Adrenal gland (tissue), 12 donors: ENCODE results near the gene FOXO1. TPM values are rescaled to one million over a fixed set of nuclear protein-coding genes. Genes with fewer than 3 reads are reported as not detected.

Experiments
- DNase-seq, 7 donors: peaks; one replicate each; pipeline ENCODE4 v3.0.0-alpha.2; 2019 to 2020
- H3K27ac ChIP-seq, 5 donors: fragments of 200-600 bp; sonication (generic) in 4 of 5; 1 replicate in 3 of 5; 2 replicates in 2 of 5; pipeline versions ENCODE4 v1.5.1 to v1.8.0; 2016 to 2020; ENCODE audit warnings: mild to moderate bottlenecking in 1 of 5
- H3K27me3 ChIP-seq: fragments of 200-600 bp; 2 replicates; pipeline ENCODE4 v1.8.0; 2021
- H3K36me3 ChIP-seq, 2 donors: fragments of 200-600 bp; replicated peaks in 1 of 2; 1 replicate in 1 of 2; 2 replicates in 1 of 2; pipeline versions ENCODE4 v1.5.1 to v1.8.0; 2018 to 2022
- H3K4me1 ChIP-seq, 2 donors: fragments of 200-600 bp; replicated peaks in 1 of 2; 1 replicate in 1 of 2; 2 replicates in 1 of 2; pipeline versions ENCODE4 v1.5.1 to v1.8.0; 2018 to 2021
- H3K4me3 ChIP-seq, 4 donors: fragments of 200-600 bp; sonication (generic) in 3 of 4; one replicate each; pipeline ENCODE4 v1.5.1; 2016 to 2018
- H3K9me3 ChIP-seq, 3 donors: fragments of 200-600 bp; sonication (generic) in 1 of 3; replicated peaks in 1 of 3; 1 replicate in 2 of 3; 2 replicates in 1 of 3; pipeline versions ENCODE4 v1.5.1 to v1.8.0; 2016 to 2021
- CTCF ChIP-seq, 6 experiments: fragments of 450-650 bp in 4 of 6; fragments of 200-600 bp in 2 of 6; sonication (generic) in 1 of 6; IDR thresholded peaks; 1 replicate in 5 of 6; 2 replicates in 1 of 6; pipeline versions ENCODE4 v1.5.1 to v1.8.0; 2016 to 2021; ENCODE audit warnings: antibody characterized with exemption in 6 of 6, mild to moderate bottlenecking in 2 of 6, moderate library complexity in 1 of 6
- POLR2A ChIP-seq, 2 donors: fragments of 450-650 bp; IDR thresholded peaks; one replicate each; pipeline ENCODE4 v1.6.1; 2017; ENCODE audit warnings: antibody characterized with exemption in 2 of 2, mild to moderate bottlenecking in 2 of 2, moderate library complexity in 1 of 2
- WGBS, 4 donors: extraction: QIAGEN DNeasy Blood & Tissue Kit in 2 of 4; methylation state at CpG; one replicate each; pipeline versions ENCODE4 v1.1.5 to v1.1.7; 2013 to 2017; 5-methylcytosine and 5-hydroxymethylcytosine counted together
- intact Hi-C, 2 donors: fragments of 100-400 bp; cut with DNase I; formaldehyde crosslinking; loops; one replicate each; pipeline versions ENCODE4 v1.14.1 to v1.15.0; 2022 to 2023
- polyA plus RNA-seq, 3 donors: library from polyadenylated mRNA; stranded (reverse); fragments of 200-250 nt in 2 of 3; fragments of 350-450 nt in 1 of 3; fragmentation: Illumina TruSeq in 1 of 3; extraction: RNeasy Lipid Tissue Mini Kit (QIAGEN cat#74804) in 1 of 3; gene quantifications; one replicate each; pipeline ENCODE4 v1.2.3, GENCODE V29; 2013 to 2014
- total RNA-seq, 9 donors: library from RNA; depleted of rRNA in 4 of 9; stranded (reverse); fragments of >200 nt in 4 of 9; fragments of 120-200 nt in 1 of 9; fragmentation: NEBNext Ultra II Directional in 1 of 9; extraction: Animal tissue kit (Norgen Biotek cat#: 25700) in 1 of 9; gene quantifications; one replicate each; pipeline versions ENCODE4 v1.1.0 to v1.2.4, GENCODE V29; 2013 to 2023
- donor health status: healthy with polysubstance abuse.
- donor health status: Bipolar disorder and iron deficiency.
- donor health status: DM: yes; HTN: yes; CAD: no.
- donor health status: DM: no; HTN: no; CAD: no.
- donor health status: DM: no; HTN: no; CAD: no.
- donor health status: DM: yes; HTN: yes; CAD: no.

FOXO1 gene
- total and polyA plus RNA-seq, 12 donors: 4.3 to 35.4 (median 21.5) TPM

DNA sequence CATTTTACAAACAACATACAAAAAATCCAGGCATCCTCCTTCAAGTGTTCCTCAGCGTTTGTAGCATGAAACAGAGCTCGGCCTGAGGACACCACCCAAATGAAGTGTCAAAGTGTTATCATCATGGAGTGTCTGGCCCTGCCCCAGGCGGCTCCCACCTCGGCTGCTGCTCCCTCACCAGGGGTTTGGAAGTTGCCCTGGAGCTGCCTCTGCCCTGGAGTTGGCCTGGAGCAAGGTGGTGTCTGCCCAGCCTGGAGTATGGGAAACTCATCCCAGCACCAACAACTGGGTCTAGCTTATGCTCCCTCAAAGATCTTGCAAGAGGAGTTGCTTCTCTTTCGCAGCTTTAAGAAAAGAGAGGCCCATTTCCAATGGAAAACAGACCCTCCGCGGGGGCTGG is 120.4 kb downstream of the FOXO1 start:
- no peak for DNase-seq
- H3K4me1 ChIP-seq: peaks cover 0 to 10% of the 10 kb centered on the region in 2 donors
- TF ChIP-seq POLR2A (IDR thresholded peaks at IDR 0.05) (no peak), CTCF (IDR thresholded peaks at IDR 0.05) (no peak)
- no peaks in the 10 kb centered on the region for H3K36me3 ChIP-seq
- intact Hi-C loops: no loop called here
- H3K27me3 ChIP-seq: no peaks in the 10 kb centered on the region
- no peaks in the 10 kb centered on the region for H3K9me3 ChIP-seq
- no peak overlapping the region for H3K4me3 ChIP-seq
- H3K27ac ChIP-seq: no peak overlapping the region
- 85 to 93% (median 91%) methylated on average over 7 of the region's 7 CpGs for WGBS, 4 donors

- peaks cover 0 to 11% of the 10 kb centered on the region in 2 donors for H3K4me1 ChIP-seq
- H3K27me3 ChIP-seq: no peaks in the 10 kb centered on the region
- no peaks in the 10 kb centered on the region for H3K36me3 ChIP-seq
- no peaks in the 10 kb centered on the region for H3K9me3 ChIP-seq
- peak in 4 of 7 donors; percentile 35 to 50 (median 50) for DNase-seq
- H3K27ac ChIP-seq: peak overlapping the region in 1 of 5 donors; percentile 39
- intact Hi-C loops: no loop called here
- H3K4me3 ChIP-seq: no peak overlapping the region
- 68 to 76% (median 71%) methylated on average over 8 of the region's 8 CpGs for WGBS, 4 donors
- TF ChIP-seq POLR2A (IDR thresholded peaks at IDR 0.05): no peak
- TF ChIP-seq CTCF (IDR thresholded peaks at IDR 0.05): no peak
Observed at GRCh38 chr13:40540328-40541044, 126.0 kb downstream of the FOXO1 start.

DNA sequence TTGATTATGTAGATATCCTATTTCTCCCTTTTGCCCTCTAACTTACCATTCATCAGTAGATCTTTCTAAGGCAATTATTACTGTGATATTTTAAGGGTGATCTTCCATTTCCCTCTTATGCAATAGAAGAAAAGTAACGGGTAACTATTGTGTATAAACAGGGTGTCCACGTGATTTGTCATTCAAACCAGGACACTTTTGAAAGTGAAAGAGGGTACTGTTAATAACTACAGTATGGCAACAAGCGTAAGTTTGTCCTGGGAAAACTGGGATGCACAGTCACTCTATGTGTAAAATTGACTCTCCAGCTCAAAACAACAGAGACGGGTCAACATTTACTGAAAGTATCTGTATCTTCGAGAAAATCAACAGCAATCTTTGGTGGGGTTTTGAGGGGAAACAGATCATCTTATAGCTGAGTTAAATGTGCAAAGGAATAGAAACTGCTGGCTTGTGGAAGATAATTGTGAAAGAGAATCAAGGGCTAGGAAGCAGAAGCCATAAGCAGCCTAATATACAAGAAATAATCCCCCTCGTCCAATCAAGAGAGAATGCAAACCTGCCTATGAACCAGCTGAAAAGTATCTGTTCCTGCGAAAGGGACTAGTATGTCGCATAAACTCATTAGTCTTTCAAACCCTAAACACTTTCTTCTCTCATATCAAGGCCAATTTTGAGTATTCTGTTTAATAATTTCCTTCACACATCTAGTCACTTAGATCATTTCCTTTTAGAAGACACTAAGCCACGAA is 126.7 kb downstream of the FOXO1 start:
- DNase-seq: no peak
- intact Hi-C loops: no loop called here
- TF ChIP-seq CTCF (IDR thresholded peaks at IDR 0.05) (no peak), POLR2A (IDR thresholded peaks at IDR 0.05) (no peak)
- WGBS, 4 donors: 77 to 80% (median 80%) methylated on average over 9 of the region's 9 CpGs
- Histone ChIP-seq H3K9me3 (no peaks in the 10 kb centered on the region), H3K36me3 (no peaks in the 10 kb centered on the region), H3K27ac (peak overlapping the region in 1 of 5 donors; percentile 39), H3K4me3 (no peak overlapping the region), H3K27me3 (no peaks in the 10 kb centered on the region), H3K4me1 (peaks cover 0 to 11% of the 10 kb centered on the region in 2 donors)

DNA sequence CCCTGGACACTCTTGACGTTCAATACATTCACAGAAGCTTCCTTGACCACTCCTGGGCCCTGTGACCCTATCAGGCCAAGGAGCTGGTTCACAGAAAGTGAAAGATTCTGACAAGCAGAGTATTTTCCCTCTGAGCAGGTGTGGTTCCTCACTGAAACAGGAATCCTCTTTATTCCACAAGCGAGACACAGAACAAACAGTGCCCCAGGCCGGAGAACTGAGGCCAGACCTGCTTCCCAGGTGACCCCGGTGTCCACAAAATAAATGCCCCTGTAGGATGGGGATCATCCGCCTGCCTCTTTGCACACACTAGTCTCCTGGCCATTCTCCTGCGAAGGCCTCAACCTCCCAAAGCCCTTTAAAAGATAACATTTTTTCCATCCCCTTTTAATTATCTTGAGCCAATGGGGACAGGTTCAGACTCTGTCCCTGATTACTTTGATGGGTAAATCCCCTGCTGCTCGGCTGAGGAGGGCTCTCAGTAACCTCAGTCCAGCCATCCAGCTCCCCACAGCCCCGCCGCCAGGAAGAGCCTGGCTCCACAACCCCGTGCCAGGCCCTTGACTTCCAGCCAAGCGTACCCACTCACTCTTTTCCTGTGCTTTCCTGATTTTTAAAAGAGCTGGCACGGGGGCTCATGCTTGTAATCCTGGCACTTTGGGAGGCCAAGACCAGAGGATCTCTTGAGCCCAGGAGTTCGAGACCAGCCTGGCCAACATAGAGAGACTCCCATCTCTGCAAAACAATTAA is 129.1 kb downstream of the FOXO1 start:
- Histone ChIP-seq H3K9me3 (no peaks in the 10 kb centered on the region), H3K27me3 (no peaks in the 10 kb centered on the region), H3K27ac (no peak overlapping the region), H3K4me3 (no peak overlapping the region), H3K36me3 (no peaks in the 10 kb centered on the region), H3K4me1 (peaks cover 0 to 11% of the 10 kb centered on the region in 2 donors)
- TF ChIP-seq POLR2A (IDR thresholded peaks at IDR 0.05) (no peak), CTCF (IDR thresholded peaks at IDR 0.05) (no peak)
- intact Hi-C loops: no loop called here
- WGBS, 4 donors: 91 to 95% (median 93%) methylated on average over 12 to 13 of the region's 13 CpGs
- DNase-seq: no peak
